ENCODE results near the gene EVPL.
A peak's percentile ranks its signal among the peaks of the same experiment; 100 is the strongest.

GRCh38 chr17:76000016-76000754 is 26.9 kb downstream of the EVPL start:
- TF ChIP-seq CTCF (IDR thresholded peaks at IDR 0.05) = peak; percentile 23 to 35 (median 24)
- no peak for TF ChIP-seq EP300 (IDR thresholded peaks at IDR 0.05)
